ENCODE results near the gene MLN. TPM values are rescaled to one million over a fixed set of nuclear protein-coding genes. Genes with fewer than 3 reads are reported as not detected.
A peak's percentile ranks its signal among the peaks of the same experiment; 100 is the strongest.

Gene MLN
- total RNA-seq, 1 experiment from 2014 or later = not detected

GRCh38 chr6:33787346-33787953 lies 16.4 kb downstream of the MLN start:
- BruUV-seq (replicated peaks) = TSS peak; percentile 40
- H3K9me3 Mint-ChIP-seq (ENCODE audit: unreplicated experiment) = no peaks in the 10 kb centered on the region
- H3K4me1 Mint-ChIP-seq (ENCODE audit: insufficient read depth, unreplicated experiment) = peaks cover 23% of the 10 kb centered on the region
- POLR2A ChIA-PET = interaction anchor here (0.6 to 3.9 kb wide), 14 partner anchors 8 to 326 kb away, joined by 3 to 28 read pairs (median 4); partner anchors contain the start of genes BAK1 and UQCC2
- CTCF ChIA-PET = interaction anchor here (0.6 to 1.3 kb wide), 6 partner anchors 9 to 962 kb away, joined by 3 to 7 read pairs (median 3); no protein-coding TSS in a partner anchor
- no peak for TF ChIP-seq CTCF (IDR thresholded peaks at IDR 0.05; ENCODE audit: unreplicated experiment)
- intact Hi-C loops (cut with micrococcal nuclease) = loop anchor here (5.0 to 10.0 kb wide), 2 partner anchors 57 to 240 kb away; no protein-coding TSS in a partner anchor
- no peak for DNase-seq (ENCODE audit: unreplicated experiment)
- H3K4me3 Mint-ChIP-seq (ENCODE audit: unreplicated experiment) = peak overlapping the region; percentile 84
- peak overlapping the region; percentile 92 for H3K27ac Mint-ChIP-seq (ENCODE audit: low read depth, unreplicated experiment)
- peaks cover 39% of the 10 kb centered on the region for H3K36me3 Mint-ChIP-seq (ENCODE audit: insufficient read depth, unreplicated experiment)
- peaks cover 3% of the 10 kb centered on the region for H3K27me3 Mint-ChIP-seq (ENCODE audit: insufficient read depth, unreplicated experiment)

DNA sequence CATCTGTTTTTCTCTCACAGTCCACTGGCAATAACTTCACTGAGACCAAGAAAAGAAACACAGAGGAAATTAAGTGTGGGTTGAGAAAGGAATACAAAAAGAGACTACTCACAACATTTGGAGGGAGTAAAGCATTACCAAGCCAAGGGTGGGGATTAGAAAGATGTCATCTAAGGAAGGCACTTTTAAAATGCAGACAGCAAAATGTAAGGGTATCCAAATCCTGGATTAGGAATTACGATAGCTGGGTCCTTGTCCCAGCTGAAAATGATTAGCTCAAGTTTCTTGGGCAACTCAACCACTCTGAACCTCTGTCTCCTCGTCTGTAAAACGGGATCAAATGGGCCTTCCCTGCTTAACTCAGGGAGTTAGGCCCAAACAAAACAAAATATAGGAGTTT lies 17.1 kb downstream of the MLN start:
- H3K4me1 Mint-ChIP-seq (ENCODE audit: insufficient read depth, unreplicated experiment) = peaks cover 30% of the 10 kb centered on the region
- no peak overlapping the region for H3K27ac Mint-ChIP-seq (ENCODE audit: low read depth, unreplicated experiment)
- no peak for TF ChIP-seq CTCF (IDR thresholded peaks at IDR 0.05; ENCODE audit: unreplicated experiment)
- ChIA-PET POLR2A (interaction anchor here (0.7 to 3.9 kb wide), 6 partner anchors 8 to 351 kb away, joined by 3 to 28 read pairs (median 9); partner anchors contain the start of genes BAK1 and UQCC2), CTCF (interaction anchor here (0.9 to 1.1 kb wide), 3 partner anchors 10 to 352 kb away, joined by 3 to 5 read pairs (median 3); no protein-coding TSS in a partner anchor)
- no peaks in the 10 kb centered on the region for H3K9me3 Mint-ChIP-seq (ENCODE audit: unreplicated experiment)
- H3K27me3 Mint-ChIP-seq (ENCODE audit: insufficient read depth, unreplicated experiment) = no peaks in the 10 kb centered on the region
- H3K36me3 Mint-ChIP-seq (ENCODE audit: insufficient read depth, unreplicated experiment) = peaks cover 45% of the 10 kb centered on the region
- H3K4me3 Mint-ChIP-seq (ENCODE audit: unreplicated experiment) = peak overlapping the region; percentile 19
- intact Hi-C loops (cut with micrococcal nuclease) = loop anchor here (5.0 to 10.0 kb wide), 2 partner anchors 58 to 241 kb away; no protein-coding TSS in a partner anchor
- BruUV-seq (replicated peaks) = no TSS peak
- no peak for DNase-seq (ENCODE audit: unreplicated experiment)

GRCh38 chr6:33785778-33786177 lies 18.0 kb downstream of the MLN start:
- no peak for TF ChIP-seq CTCF (IDR thresholded peaks at IDR 0.05; ENCODE audit: unreplicated experiment)
- Mint-ChIP-seq H3K27me3 (ENCODE audit: insufficient read depth, unreplicated experiment) (no peaks in the 10 kb centered on the region), H3K4me3 (ENCODE audit: unreplicated experiment) (no peak overlapping the region), H3K27ac (ENCODE audit: low read depth, unreplicated experiment) (no peak overlapping the region), H3K4me1 (ENCODE audit: insufficient read depth, unreplicated experiment) (peaks cover 38% of the 10 kb centered on the region), H3K36me3 (ENCODE audit: insufficient read depth, unreplicated experiment) (peaks cover 52% of the 10 kb centered on the region), H3K9me3 (ENCODE audit: unreplicated experiment) (no peaks in the 10 kb centered on the region)
- no peak for DNase-seq (ENCODE audit: unreplicated experiment)
- CTCF ChIA-PET = interaction anchor here (0.6 to 1.1 kb wide), 2 partner anchors 353 to 589 kb away, joined by 3 read pairs; no protein-coding TSS in a partner anchor
- intact Hi-C loops (cut with micrococcal nuclease) = loop anchor here (5.0 to 10.0 kb wide), 2 partner anchors 59 to 242 kb away; no protein-coding TSS in a partner anchor
- no TSS peak for BruUV-seq (replicated peaks)
- POLR2A ChIA-PET = interaction anchor here (0.6 to 3.9 kb wide), 2 partner anchors 55 to 1103 kb away, joined by 3 to 28 read pairs; partner anchors contain the start of gene ANKS1A

DNA sequence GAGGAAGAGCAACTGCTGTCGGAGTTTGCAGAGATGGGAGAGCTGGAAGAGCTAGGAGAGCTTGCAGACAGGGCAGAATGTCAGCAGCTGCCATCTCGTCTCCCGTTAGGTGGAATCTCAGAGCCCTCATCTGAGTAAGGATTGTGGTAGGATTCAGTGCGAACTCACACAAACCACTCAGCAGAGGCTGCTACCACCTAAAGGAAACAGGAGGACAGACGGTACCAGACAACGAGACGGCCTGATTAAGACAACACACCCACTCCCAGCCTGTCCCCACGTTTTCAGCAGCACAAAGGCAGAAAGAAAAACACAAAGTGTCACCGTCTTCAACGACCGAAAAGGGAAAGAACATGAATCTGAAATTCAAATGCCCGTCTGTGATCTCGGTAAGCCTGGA lies 19.0 kb downstream of the MLN start:
- no peak for TF ChIP-seq CTCF (IDR thresholded peaks at IDR 0.05; ENCODE audit: unreplicated experiment)
- Mint-ChIP-seq H3K36me3 (ENCODE audit: insufficient read depth, unreplicated experiment) (peaks cover 61% of the 10 kb centered on the region), H3K27ac (ENCODE audit: low read depth, unreplicated experiment) (peak overlapping the region; percentile 23), H3K27me3 (ENCODE audit: insufficient read depth, unreplicated experiment) (no peaks in the 10 kb centered on the region), H3K4me1 (ENCODE audit: insufficient read depth, unreplicated experiment) (peaks cover 34% of the 10 kb centered on the region), H3K9me3 (ENCODE audit: unreplicated experiment) (no peaks in the 10 kb centered on the region), H3K4me3 (ENCODE audit: unreplicated experiment) (no peak overlapping the region)
- ChIA-PET POLR2A (interaction anchor here (0.6 to 0.7 kb wide), 2 partner anchors 59 to 218 kb away, joined by 3 read pairs; no protein-coding TSS in a partner anchor), CTCF (interaction anchor here (1.0 kb wide), 1 partner anchor 13 kb away, joined by 5 read pairs; no protein-coding TSS in a partner anchor)
- no peak for DNase-seq (ENCODE audit: unreplicated experiment)
- BruUV-seq (replicated peaks) = no TSS peak
- intact Hi-C loops (cut with micrococcal nuclease) = loop anchor here (5.0 to 10.0 kb wide), 2 partner anchors 60 to 243 kb away; no protein-coding TSS in a partner anchor
